ENCODE measurements around the gene METTL17. TPM values are rescaled to one million over a fixed set of nuclear protein-coding genes. Genes with fewer than 3 reads are reported as not detected.

Gene METTL17
- total RNA-seq, 1 donor from 2014 or later, result 95.9 TPM

DNA sequence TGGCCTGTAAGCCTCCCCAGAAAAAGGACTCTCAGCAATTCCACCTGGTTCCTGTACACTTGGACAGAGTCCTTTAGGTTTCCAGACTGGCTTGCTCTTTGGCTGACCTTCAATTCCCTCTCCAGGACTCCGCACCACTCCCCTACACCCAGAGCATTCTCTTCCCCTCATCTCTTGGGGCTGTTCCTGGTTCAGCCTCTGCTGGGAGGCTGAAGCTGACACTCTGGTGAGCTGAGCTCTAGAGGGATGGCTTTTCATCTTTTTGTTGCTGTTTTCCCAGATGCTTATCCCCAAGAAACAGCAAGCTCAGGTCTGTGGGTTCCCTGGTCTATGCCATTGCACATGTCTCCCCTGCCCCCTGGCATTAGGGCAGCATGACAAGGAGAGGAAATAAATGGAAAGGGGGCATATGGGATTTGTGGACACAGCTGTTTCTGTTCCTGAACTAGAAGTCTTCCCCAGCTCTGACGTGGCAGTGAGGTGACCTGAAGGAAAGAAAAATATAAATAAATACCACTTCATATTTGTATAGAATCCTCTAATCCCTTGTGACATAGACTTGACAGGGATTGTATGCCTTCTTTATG, 53.7 kb downstream of the METTL17 start:
- H3K4me1 Mint-ChIP-seq (ENCODE audit: low read depth), result peaks cover 17% of the 10 kb centered on the region
- DNase-seq (ENCODE audit: low spot score, unreplicated experiment), result no peak
- H3K9me3 Mint-ChIP-seq (ENCODE audit: low read depth), result no peaks in the 10 kb centered on the region
- TF ChIP-seq, protein P1, sequence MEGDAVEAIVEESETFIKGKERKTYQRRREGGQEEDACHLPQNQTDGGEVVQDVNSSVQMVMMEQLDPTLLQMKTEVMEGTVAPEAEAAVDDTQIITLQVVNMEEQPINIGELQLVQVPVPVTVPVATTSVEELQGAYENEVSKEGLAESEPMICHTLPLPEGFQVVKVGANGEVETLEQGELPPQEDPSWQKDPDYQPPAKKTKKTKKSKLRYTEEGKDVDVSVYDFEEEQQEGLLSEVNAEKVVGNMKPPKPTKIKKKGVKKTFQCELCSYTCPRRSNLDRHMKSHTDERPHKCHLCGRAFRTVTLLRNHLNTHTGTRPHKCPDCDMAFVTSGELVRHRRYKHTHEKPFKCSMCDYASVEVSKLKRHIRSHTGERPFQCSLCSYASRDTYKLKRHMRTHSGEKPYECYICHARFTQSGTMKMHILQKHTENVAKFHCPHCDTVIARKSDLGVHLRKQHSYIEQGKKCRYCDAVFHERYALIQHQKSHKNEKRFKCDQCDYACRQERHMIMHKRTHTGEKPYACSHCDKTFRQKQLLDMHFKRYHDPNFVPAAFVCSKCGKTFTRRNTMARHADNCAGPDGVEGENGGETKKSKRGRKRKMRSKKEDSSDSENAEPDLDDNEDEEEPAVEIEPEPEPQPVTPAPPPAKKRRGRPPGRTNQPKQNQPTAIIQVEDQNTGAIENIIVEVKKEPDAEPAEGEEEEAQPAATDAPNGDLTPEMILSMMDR (IDR thresholded peaks at IDR 0.05; ENCODE audit: unreplicated experiment), result no peak
- H3K27ac Mint-ChIP-seq, result no peak overlapping the region
- peaks cover 20% of the 10 kb centered on the region for H3K27me3 Mint-ChIP-seq
- H3K4me3 Mint-ChIP-seq (ENCODE audit: low read depth), result no peak overlapping the region
- no peaks in the 10 kb centered on the region for H3K36me3 Mint-ChIP-seq (ENCODE audit: insufficient read depth)

DNA sequence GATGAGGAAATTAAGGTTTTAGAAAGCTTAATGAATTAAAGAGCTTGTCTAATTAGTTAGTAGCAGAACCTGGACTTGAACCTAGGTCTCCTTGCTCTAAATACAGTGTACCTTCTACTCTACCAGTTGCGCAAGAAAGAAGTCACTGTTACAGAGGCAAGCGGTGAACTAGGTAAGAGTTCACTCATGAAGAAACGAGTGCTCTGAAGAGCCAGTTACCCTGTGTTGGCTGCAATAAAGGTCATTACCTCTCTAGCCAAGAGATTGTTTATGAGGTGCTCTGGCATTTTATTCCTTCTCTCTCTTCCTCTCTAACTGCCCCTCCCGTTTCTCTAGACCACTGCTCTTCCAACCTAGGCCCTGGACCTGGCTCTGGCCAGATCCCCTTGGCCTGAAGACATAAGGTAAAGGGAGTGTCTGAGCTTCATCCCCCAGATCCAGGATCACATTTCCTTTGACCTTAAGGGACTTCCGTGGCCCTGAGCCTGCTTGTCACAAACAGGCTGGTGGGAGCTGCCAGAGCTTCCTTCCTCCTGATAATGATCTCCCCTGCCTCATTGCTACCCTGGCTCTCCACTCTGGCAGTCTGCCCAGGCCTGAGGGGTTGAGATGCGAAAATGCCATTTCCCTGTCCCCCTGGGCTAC, 54.3 kb downstream of the METTL17 start:
- H3K36me3 Mint-ChIP-seq (ENCODE audit: insufficient read depth), result no peaks in the 10 kb centered on the region
- H3K27me3 Mint-ChIP-seq, result peaks cover 20% of the 10 kb centered on the region
- TF ChIP-seq, protein P1 (IDR thresholded peaks at IDR 0.05; ENCODE audit: unreplicated experiment), result no peak
- no peak overlapping the region for H3K27ac Mint-ChIP-seq
- DNase-seq (ENCODE audit: low spot score, unreplicated experiment), result no peak
- peaks cover 14% of the 10 kb centered on the region for H3K4me1 Mint-ChIP-seq (ENCODE audit: low read depth)
- no peak overlapping the region for H3K4me3 Mint-ChIP-seq (ENCODE audit: low read depth)
- H3K9me3 Mint-ChIP-seq (ENCODE audit: low read depth), result no peaks in the 10 kb centered on the region

Small RNA genes lying within 50 kb of the gene (microRNA-seq; reads per million reads assigned to microRNA genes)
- not detected for gene MIR6717 (ENCODE audit: borderline number of aligned reads, unreplicated experiment)

Other genes with a start within 250 kb of the METTL17 start
- not detected in 2 replicates for gene EDDM3A, start 244.1 kb upstream of the METTL17 start, total RNA-seq
- gene EDDM3B, start 221.6 kb upstream of the METTL17 start, total RNA-seq, result not detected in 2 replicates
- gene RNASE6, start 208.7 kb upstream of the METTL17 start, total RNA-seq, result not detected in 2 replicates
- 4.5 and 7.1 TPM in 2 replicates for gene RNASE1, start 187.1 kb upstream of the METTL17 start, total RNA-seq
- gene RNASE3, start 98.6 kb upstream of the METTL17 start, total RNA-seq, result not detected in 2 replicates
- not detected in 2 replicates for gene RNASE2, start 34.5 kb upstream of the METTL17 start, total RNA-seq
- gene SLC39A2, start 9.3 kb downstream of the METTL17 start, total RNA-seq, result not detected in 2 replicates
- 58.6 and 61.5 TPM in 2 replicates for gene NDRG2, start 35.1 kb downstream of the METTL17 start, total RNA-seq
- gene TPPP2, start 40.2 kb downstream of the METTL17 start, total RNA-seq, result 0.84 TPM in 1 of 2 replicates, not detected in the other
- not detected in 2 replicates for gene RNASE13, start 44.8 kb downstream of the METTL17 start, total RNA-seq
- not detected in 2 replicates for gene RNASE7, start 52.4 kb downstream of the METTL17 start, total RNA-seq
- not detected in 2 replicates for gene RNASE8, start 67.8 kb downstream of the METTL17 start, total RNA-seq
- gene ARHGEF40, start 80.3 kb downstream of the METTL17 start, total RNA-seq, result 57.3 and 65.3 TPM in 2 replicates
- gene ZNF219, start 108.7 kb downstream of the METTL17 start, total RNA-seq, result 103 and 111 TPM in 2 replicates
- 1.1 and 1.4 TPM in 2 replicates for gene TMEM253, start 111.1 kb downstream of the METTL17 start, total RNA-seq
- not detected in 2 replicates for gene OR5AU1, start 166.1 kb downstream of the METTL17 start, total RNA-seq